HPDE6-E6E7 (cell line): ENCODE data around the gene TGFBR2.
"Not testable (repeated sequence)": the region's sequence is repeated elsewhere in the genome, so short reads cannot be mapped to it uniquely, and the experiment has no call there.

Experiments used
- DNase-seq: peaks from one replicate; pipeline ENCODE4 v3.0.0; 2011; ENCODE audit warnings: missing footprints; ENCODE audit errors: extremely low spot score

The TGFBR2 gene

DNA sequence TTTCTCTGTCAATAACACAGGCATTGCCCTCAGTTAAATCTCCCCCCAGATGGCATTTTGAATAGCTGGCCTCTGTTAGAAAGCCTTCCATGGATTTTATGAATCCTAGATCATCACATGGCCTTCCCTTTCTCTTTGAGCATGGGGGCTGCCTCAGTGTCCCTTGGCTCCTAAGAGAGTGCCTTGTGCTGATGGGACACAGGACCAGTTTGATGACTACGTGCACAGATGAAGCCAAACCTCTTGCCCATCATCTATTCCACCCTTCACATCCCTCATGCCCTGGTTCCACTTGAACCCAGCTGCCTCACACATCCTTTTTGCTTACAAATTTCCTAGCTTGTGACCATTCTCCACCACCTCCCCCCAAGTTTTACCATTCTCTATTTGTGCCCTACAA, 12.9 kb downstream of the TGFBR2 start:
- DNase-seq, result no peak

DNA sequence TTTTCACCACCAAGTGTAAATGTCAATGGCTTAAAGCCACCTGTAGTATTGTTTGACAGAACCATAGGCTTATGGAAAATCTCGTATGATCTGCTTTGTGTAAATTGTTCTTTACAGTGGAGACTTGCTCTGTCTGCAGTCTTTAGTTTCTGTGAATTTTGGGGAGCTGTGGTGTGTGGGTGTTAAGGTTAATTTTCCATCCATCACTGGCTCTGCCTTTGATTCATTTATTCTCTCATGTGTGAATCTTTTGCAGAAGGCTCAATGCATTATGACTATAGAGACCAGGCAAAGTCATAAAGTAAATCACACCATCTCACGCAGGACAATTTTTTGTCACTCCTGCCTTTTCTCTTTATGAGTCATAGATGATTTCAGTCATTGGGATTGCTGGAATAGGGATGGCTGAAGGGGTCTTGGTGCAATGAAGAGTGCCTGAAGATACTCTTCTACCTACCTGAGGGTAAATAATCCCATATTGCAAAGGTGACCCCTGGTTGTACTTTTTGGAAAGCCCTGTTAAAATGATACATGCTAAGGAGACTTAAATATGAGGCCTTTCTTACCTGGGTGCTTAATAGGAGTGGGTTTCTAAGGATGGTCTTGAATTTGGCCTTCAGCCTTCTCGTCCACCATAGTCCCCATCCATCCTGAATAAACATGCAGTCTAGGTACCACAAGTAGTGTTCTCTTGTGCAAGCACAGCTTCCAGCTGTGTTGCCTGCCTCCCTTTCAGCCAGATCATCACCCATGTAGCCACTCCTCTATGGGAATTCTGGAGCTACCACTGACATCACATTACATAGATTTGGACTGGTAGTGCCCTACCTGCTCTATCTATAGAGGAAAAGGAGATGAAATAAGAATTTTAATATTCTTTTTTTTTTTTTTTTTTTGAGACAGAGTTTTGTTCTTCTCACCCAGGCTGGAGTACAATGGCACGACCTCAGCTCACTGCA, 14.3 kb downstream of the TGFBR2 start:
- no peak for DNase-seq

DNA sequence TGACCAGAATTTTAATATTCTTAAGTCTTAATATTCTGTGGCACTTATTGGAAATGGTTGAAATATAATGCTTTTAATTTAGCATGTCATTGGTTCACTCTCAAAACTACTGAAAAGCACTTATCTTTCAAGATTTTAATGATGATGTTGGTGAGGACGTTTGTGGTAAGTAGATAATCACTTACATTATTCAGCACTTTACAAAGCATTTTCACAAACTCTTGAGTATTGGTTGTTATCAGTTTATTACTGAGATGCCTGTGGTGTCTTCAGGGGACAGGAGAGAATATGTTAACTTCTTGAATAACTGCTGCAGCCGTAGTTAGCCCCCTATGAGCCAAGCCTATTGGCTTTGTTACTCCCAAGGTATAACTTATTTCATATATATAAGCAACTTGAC, 15.2 kb downstream of the TGFBR2 start:
- no peak for DNase-seq

DNA sequence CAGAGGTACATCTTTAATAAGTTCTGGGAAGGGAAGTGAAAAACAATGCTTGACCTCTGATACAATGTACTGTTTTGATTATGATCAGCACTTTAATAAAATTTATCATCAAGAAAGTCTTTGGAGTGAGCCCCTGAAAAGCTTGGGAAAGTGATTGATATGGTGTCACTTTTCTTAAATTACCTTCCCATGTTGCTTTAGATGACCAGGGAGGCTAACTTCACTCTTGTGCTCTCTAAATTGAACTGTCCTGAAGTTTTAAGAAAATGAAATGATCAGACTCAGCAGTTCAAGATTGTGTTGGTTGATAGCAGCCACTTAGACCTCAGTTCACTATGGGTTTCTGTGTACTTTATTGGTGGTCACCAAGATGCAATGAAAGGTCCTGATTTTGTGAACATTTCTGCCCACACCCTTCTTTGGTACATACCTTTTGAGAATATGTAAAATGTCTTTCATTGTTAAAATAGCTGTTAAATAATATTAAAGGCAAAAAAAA, 15.7 kb downstream of the TGFBR2 start:
- no peak for DNase-seq

DNA sequence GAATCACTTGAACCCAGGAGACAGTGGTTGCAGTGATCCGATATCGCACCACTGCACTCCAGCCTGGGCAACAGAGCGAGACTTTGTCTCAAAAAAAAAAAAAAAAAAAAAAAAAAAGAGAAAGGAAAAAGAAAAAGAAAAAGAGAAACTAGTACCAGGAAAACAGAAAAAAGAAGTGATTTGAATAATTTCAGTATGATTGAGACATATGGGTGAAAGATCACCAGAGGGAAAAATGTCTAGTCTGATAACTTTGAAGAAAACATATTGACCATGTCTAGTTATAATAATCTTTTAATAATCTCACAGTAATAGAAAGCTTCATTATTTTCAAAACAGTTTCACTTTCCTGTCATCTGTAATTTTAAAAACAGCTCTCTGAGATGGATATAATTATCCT, 16.4 kb downstream of the TGFBR2 start:
- no peak for DNase-seq

DNA sequence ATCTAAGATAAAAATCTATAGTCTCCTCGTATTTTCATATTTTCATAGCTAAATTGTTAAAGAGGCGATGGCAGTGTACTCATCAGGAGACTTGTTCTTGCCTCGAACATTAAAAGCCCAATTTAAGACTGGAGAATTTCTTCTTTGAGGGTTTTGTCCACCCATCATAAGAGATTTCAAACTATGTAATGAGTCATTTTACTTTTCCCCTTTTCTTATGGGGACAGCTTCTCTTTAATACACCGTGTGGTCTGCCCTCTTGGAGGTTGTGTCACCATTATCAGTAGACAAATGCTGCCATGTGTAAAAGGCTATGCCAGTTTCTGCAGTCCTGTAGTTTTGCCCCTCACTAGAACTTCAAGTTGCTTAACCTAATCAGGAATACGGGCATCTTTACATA, 16.9 kb downstream of the TGFBR2 start:
- DNase-seq, result no peak

DNA sequence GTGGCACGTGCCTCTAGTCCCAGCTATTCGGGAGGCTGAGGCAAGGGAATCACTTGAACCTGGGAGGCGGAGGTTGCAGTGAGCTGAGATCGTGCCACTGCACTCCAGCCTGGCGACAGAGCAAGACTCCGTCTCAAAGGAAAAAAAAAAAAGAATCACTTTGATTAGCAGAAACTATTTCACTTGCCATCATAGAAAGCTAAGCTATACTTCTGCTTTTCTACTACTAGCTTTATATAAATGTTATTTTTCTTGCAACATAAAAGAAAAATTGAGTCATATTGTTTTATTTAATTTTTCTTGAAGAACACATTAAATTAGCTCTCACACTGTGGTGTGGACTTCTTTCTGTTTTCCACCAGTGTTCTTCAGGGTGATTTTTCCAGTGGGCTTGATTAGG, 18.1 kb downstream of the TGFBR2 start:
- DNase-seq, result not testable (repeated sequence)

DNA sequence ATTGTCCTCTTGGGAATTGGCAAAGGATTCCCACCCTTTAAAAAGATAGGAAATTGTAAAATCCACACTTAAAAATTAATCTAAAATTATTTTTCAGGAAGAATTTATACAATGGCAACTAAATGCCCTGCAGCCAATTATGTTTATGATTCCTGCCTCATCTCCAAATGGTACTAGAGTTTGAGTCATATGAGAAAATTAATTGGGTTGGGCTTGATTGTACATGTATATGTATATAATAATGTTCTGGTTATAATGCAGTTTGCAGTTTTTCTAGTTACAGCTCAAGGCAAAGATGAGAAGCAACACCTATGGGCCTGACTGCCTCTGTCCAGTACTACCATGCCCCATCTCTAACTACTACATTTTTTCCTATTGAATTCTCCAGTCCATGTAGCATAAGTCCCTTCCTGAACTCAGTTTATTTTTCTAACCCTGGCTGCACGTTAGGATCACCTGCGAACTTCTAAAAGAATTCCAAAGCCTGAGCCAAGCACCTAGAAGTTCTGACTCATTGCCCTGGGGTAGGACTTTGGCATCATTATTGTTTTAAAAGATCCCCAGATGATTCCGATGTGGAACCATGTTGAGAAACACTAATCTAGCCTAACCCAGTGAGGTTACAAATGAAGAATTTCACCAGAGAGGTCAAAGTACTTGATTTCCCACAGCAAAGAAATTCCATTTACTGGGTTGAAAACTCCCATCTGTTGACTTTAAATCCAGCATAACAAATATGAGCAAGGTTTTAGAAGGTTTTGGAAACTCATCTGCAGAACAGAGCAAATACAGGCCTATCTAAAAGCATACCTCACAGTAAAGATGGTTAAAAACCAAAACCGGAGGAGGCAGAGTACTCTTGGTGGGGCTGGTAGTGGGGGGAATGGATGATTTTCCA, 19.4 kb downstream of the TGFBR2 start:
- no peak for DNase-seq

DNA sequence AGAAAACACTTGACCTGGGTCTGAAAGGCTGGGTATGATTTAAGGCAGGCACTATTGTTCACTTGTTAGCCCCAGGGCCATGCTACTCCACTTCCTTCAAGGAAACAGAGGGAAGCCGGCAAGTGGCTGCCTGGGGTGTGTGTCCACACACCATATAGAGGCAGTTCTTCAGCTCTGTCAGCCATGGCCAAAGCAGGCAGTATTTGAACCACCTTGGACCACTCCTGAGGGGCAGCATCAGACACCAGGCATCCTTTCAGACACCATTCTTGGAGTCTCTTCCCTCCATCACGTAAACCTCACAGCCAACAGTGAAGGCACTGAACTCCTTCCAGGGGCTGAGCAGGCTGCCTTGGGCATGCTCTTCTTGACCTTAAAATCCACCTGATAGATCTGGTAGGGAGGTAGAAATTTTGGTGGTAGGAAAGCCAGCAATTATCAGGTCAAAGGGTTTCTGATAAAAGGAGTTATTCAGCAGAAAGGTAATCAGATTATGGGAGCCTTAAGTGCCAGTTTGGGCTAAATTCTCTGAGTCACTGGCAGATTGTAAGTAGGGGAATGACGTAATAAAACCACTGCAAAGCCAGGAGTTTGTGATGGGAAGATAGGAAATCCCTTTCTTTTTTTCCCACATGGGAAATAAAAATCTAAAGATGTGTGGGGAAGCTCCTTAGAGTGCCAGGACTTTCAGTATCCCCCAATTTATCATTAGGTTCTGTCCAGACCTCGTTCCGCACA, 20.2 kb downstream of the TGFBR2 start:
- no peak for DNase-seq

DNA sequence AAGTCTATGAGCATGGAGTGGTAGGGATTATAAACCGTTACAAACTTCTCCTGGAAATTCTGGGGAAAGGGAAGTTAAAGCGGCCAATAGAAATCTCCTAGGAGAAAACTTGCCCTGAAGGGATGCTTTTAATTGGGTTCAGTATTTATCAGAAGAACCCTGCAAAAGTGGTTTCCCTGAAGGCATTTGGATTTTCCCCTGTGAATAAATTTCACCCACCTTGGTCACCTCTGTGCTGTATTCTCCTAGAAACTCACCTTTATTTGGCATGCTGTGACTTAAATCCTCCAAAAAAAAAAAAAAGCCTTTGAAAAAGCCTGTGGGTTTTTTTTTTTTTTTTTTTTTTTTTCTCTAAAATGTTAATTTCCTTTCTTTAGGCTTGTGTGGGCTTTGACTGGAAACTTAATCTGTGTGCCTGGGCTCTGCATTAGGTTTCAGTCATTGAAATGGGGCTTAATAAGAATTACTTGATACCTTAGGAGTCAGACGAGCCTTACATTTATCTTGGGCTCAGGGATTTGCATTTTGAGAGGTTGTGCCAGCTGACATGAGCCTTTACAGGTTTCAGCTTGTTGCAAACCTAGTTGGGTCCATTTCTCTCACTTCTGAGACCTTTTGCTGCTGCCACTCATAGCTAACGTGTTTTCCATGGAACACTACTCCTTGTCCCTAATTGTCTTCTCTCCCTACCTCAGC, 22.0 kb downstream of the TGFBR2 start:
- no peak for DNase-seq

DNA sequence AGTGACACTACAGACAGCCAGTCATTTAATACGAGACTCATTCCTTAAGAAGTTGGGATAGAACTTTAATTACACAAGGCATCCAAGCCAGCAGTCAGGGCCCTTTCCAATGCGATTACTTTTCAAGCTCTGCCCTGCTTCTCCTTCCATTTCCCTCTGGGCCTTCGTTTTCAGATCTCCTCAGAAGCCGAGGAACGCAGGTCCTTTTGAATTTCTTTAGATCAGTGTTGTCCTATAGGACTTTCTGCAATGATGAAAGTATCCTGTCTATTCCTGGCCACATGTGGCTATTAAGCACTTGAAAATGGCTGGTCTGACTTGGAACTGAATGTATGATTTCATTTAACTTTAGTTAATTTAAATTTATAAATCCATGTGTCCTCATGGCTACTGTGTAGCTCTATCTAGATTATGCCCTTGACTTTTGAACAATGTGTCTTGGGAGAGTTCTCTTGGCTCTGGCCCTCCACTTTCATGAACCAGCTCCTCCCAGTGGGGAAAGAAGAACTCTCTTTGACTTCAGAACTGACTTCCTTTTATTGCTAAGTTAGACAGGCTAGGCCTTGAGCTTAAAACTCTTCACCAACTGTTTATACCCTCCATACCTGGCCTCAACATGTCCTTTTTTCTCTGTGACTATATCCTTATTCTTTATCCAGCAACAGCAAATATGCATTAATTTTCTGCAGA, 22.6 kb downstream of the TGFBR2 start:
- no peak for DNase-seq

DNA sequence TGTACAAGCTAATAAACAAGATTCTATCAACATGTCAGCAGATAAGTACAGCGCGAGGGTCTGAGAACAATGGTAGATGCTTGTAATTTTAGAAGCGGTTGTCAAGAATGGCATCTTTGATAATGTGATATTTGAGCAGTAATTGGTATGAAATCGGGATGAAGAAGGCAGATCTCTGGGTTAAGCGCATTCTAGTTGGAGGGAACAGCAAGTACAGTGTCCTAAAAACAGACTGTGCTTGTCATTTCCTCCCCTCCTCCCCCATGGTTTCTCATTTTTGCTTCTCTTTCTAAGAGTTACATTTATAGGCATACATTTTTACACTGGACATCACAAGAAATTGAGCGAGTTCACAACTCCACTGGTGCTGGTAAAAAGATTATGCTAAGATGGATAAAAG, 23.3 kb downstream of the TGFBR2 start:
- DNase-seq, result no peak

DNA sequence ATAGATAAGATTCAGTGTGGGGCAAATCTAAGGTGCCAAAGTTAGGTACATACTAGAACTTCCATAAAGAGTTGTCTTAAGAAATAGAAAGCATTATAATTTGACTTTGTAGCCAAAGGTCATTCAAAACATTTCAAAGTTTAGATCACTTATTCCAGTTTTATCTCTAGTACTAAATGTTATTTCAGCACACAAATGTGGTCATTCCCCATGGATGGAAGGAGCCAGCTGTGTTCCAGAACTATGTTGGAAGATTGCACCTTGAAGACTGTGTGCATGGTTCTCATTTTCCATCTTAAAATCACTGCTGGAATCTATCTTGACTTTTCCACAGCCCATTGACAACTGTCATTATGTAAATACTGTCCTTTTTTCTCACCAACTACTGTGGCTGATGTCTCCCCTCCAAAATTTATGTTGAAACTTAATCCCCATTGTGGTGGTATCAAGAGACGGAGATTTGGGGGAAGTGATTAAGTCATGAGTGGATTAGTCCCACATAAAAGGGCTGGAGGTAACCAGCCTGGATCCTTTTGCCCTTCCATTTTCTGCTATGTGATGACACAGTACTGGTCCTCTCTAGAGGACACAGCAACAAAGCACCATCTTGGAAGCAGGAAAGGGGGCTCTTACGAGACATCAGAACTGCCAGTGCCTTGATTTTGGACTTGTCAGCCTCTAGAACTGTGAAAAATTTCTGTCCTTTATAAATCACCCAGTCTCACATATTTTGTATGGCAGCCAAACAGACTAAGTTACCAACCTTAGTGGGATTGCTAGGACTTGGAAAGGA, 24.0 kb downstream of the TGFBR2 start:
- DNase-seq, result no peak

DNA sequence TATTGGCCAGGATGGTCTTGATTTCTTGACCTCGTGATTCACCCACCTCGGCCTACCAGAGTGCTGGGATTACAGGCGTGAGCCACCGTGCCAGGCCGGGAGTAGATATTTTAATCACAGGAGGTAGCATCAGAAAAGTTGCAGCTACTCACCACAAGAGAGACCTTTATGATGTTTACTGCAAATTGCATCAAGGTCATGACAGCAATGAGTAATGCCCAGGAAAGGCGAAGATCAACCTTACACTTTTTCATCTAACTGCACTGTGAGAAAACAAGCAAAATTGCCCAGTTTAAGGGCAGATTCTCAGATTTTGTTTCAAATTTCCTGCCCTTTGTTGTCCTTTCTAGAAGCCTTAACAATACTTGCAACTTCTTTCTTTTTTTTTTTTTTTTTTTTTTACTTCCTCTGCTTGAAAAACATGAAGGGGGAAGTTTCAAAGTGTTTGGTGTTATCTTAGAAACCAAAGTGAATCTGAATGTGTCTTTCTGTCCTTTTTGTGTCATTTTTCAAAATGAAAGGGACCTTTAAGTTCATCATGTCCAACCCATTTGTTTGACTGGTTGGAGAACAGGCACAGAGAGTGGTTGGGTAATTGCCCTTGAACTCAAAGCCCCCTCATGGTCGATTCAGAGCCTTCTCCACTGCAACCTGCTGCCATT, 25.0 kb downstream of the TGFBR2 start:
- DNase-seq, result no peak

DNA sequence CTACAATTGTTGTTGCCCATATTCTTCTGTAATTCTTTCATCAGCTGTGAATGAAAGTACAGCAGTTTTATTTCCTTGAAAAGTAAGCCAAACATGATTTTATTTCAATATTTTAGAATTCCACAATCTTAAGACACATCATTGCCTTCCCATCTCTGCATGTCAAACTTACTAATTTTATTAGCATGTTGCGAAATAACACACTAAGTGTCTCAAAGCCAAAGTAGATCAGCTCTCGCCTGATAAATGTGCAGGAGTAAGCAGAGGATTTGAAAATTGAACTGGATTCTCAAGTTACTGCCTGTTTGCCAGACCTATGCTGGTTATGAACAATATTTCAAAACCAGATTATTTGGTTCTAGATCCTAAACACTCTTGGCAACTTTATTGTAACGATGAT, 25.7 kb downstream of the TGFBR2 start:
- no peak for DNase-seq

DNA sequence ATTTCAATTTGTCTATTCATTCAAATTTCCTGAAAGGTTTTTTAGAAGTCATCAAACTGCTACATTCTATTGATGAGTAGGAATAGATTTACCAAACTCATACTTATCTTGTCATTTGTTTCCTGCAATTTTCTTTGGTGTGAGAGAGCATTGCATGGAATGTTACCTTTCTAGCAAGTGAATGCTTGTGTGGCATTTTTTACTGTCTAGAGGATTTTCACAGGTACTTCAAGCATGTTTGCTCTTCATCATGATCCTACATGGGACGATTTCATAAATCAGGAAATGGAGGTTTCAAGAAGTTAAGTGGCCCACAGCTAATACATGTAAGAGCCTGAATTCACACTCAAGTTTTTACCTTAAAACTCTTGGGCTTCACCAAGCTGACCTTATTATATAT, 26.1 kb downstream of the TGFBR2 start:
- DNase-seq, result no peak

DNA sequence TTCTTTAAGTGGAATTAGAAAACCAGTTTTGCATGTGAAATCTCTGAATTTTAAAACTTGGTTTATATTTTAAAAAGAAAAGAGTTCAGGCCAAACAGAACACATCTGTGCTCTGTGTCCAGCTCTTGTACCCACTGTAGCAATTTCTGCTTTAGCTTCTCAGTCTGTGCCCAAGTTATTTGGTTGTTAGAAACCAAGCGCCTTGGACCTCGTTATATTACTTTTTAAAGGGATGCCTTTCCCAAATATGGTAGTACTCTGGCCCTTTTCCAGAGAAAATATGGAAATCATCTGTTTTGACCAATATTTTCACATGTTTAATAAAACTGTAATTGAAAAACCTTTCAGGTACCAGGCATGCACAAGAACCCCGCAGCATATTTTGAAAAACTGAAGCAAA, 27.3 kb downstream of the TGFBR2 start:
- DNase-seq, result no peak

DNA sequence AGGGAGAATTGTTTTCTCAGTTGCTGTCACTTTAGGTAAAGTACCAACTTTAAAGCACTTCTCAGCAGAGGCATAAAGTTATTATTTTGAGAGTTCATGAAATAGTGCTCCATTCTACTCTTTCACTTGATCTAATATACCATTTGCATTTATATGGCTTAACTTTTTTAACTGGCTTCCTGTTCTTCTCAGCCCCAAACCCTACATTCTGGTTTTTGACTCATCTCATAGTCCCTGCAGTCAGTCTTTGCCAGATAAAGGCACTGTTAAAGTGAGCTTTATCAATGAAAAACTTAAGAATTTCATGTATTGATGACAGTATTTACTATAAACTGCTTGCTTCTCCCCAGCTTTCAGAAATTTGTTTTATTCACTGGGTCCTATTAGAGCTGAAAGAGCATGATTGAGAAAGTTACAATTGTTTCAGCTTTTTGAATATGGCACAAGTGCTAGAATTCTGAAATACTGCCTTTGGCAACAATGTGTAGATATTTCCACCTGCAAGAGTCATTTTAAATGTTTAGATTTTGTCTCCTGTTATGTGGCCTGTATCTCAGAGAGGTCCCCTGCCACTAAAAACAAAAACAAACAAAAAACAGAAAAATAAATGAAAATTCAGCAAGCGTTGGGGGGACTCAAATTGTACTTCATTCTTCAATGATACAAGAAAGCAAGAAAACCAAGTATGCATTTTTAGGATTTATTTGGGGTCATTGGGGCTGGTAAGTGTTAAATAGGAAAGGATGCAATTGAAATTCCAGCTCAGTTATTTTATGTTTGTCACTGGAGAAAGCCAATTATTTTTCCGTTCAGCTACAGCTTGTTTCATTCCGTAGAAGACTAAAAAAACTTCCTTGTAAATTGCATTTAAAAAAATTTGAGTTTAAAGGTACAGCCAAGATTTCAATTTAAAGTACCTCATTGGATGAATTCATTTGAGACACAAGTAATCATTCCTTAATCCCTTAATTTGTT, 28.6 kb downstream of the TGFBR2 start:
- no peak for DNase-seq
